HepG2 (cell line): ENCODE results near the gene RPL26. TPM values are rescaled to one million over a fixed set of nuclear protein-coding genes. Genes with fewer than 3 reads are reported as not detected.

Source experiments
- ATF2 ChIP-seq: sonication (generic); formaldehyde crosslinking; IDR thresholded peaks from 2 replicates; pipeline ENCODE4 v1.4.0; 2020; ENCODE audit warnings: missing genetic modification reagents
- CBFB ChIP-seq: sonication (generic); formaldehyde crosslinking; IDR thresholded peaks from 2 replicates; pipeline ENCODE4 v1.4.0; 2020; ENCODE audit warnings: missing genetic modification reagents
- ELF3 ChIP-seq: IDR thresholded peaks from 2 replicates; pipeline ENCODE4 v1.6.1; 2016; ENCODE audit warnings: missing genetic modification reagents, missing compliant biosample characterization
- ELK4 ChIP-seq: sonication (generic); formaldehyde crosslinking; IDR thresholded peaks from 2 replicates; pipeline ENCODE4 v1.9.0; 2021; ENCODE audit warnings: missing genetic modification reagents, borderline replicate concordance
- ESRRA ChIP-seq: sonication (generic); formaldehyde crosslinking; IDR thresholded peaks from 2 replicates; pipeline ENCODE4 v1.5.1; 2020; ENCODE audit warnings: mild to moderate bottlenecking, low read depth, missing genetic modification reagents
- HDAC2 ChIP-seq: sonication (generic); formaldehyde crosslinking; IDR thresholded peaks from 2 replicates; pipeline ENCODE4 v1.4.0; 2020; ENCODE audit warnings: missing genetic modification reagents
- HNRNPUL1 ChIP-seq: fragments of 200-400 bp; formaldehyde crosslinking; IDR thresholded peaks from 2 replicates; pipeline ENCODE4 v1.6.1; 2017; ENCODE audit warnings: low read depth, mild to moderate bottlenecking, low read length, moderate library complexity
- IKZF1 ChIP-seq: fragments of 450-650 bp; IDR thresholded peaks from 2 replicates; pipeline ENCODE4 v1.7.1; 2016
- KDM5B ChIP-seq: sonication (generic); formaldehyde crosslinking; IDR thresholded peaks from 2 replicates; pipeline ENCODE4 v1.4.0; 2020; ENCODE audit warnings: missing genetic modification reagents, mild to moderate bottlenecking, borderline replicate concordance
- MTERF4 ChIP-seq: sonication (generic); formaldehyde crosslinking; IDR thresholded peaks from 2 replicates; pipeline ENCODE4 v1.8.0; 2023; ENCODE audit warnings: mild to moderate bottlenecking, missing genetic modification reagents
- NCOA2 ChIP-seq: sonication (generic); formaldehyde crosslinking; IDR thresholded peaks from 2 replicates; pipeline ENCODE4 v1.8.0; 2022; ENCODE audit warnings: inconsistent platforms
- RARA ChIP-seq: IDR thresholded peaks from 2 replicates; pipeline ENCODE4 v1.6.1; 2016; ENCODE audit warnings: missing genetic modification reagents, missing compliant biosample characterization
- RBAK ChIP-seq: sonication (generic); formaldehyde crosslinking; IDR thresholded peaks from 2 replicates; pipeline ENCODE4 v1.5.1; 2020; ENCODE audit warnings: mild to moderate bottlenecking, missing genetic modification reagents
- SOX6 ChIP-seq, 2 experiments: fragments of 450-650 bp in 1 of 2; sonication (generic) in 1 of 2; formaldehyde crosslinking in 1 of 2; IDR thresholded peaks; 2 replicates each; pipeline versions ENCODE4 v1.4.0 to v1.6.1; 2017 to 2020; ENCODE audit warnings: antibody characterized with exemption in 1 of 2, mild to moderate bottlenecking in 1 of 2, missing genetic modification reagents in 1 of 2
- SP5 ChIP-seq: IDR thresholded peaks from 2 replicates; pipeline ENCODE4 v1.6.1; 2016; ENCODE audit warnings: low read depth, borderline replicate concordance
- SUZ12 ChIP-seq: fragments of 150-350 bp; IDR thresholded peaks from 2 replicates; pipeline ENCODE4 v1.6.1; 2014; ENCODE audit warnings: low read depth, low read length
- YEATS4 ChIP-seq: sonication (generic); formaldehyde crosslinking; IDR thresholded peaks from 2 replicates; pipeline ENCODE4 v1.4.0; 2020; ENCODE audit warnings: missing genetic modification reagents, borderline replicate concordance
- ZNF225 ChIP-seq: sonication (generic); formaldehyde crosslinking; IDR thresholded peaks from 2 replicates; pipeline ENCODE4 v1.4.0; 2020; ENCODE audit warnings: mild to moderate bottlenecking, missing genetic modification reagents
- ZNF276 ChIP-seq: sonication (generic); formaldehyde crosslinking; IDR thresholded peaks from 2 replicates; pipeline ENCODE4 v1.4.0; 2020; ENCODE audit warnings: mild to moderate bottlenecking, low read depth, missing genetic modification reagents
- ZNF552 ChIP-seq: sonication (generic); formaldehyde crosslinking; IDR thresholded peaks from 2 replicates; pipeline ENCODE4 v1.9.0; 2022; ENCODE audit warnings: missing genetic modification reagents, mild to moderate bottlenecking, borderline replicate concordance
- ZNF605 ChIP-seq: sonication (generic); formaldehyde crosslinking; IDR thresholded peaks from 2 replicates; pipeline ENCODE4 v1.8.0; 2022; ENCODE audit warnings: mild to moderate bottlenecking, missing genetic modification reagents
- ZNF781 ChIP-seq: sonication (generic); formaldehyde crosslinking; IDR thresholded peaks from 2 replicates; pipeline ENCODE4 v1.5.1; 2020; ENCODE audit warnings: borderline replicate concordance, mild to moderate bottlenecking, missing genetic modification reagents; ENCODE audit errors: not compliant biosample characterization
- ZNF850 ChIP-seq: sonication (generic); formaldehyde crosslinking; conservative IDR thresholded peaks from 2 replicates; pipeline ENCODE4 v1.9.0; 2021; ENCODE audit warnings: mild to moderate bottlenecking, missing genetic modification reagents
- ZNF891 ChIP-seq: sonication (generic); formaldehyde crosslinking; IDR thresholded peaks from 2 replicates; pipeline ENCODE4 v1.5.0; 2020; ENCODE audit warnings: mild to moderate bottlenecking, missing genetic modification reagents
- ZSCAN12 ChIP-seq: sonication (generic); formaldehyde crosslinking; IDR thresholded peaks from 2 replicates; pipeline ENCODE4 v1.9.0; 2021; ENCODE audit warnings: mild to moderate bottlenecking, missing genetic modification reagents
- polyA plus RNA-seq, 8 experiments: library from polyadenylated mRNA; depleted of rRNA in 3 of 8; stranded (reverse) in 7 of 8; unstranded in 1 of 8; fragments of >200 nt; fragmentation: Illumina TruSeq in 4 of 8; extraction: Trizol in 4 of 8; gene quantifications; 2 replicates each; pipeline versions ENCODE4 v1.2.1 to v1.2.3, GENCODE V29; 2011 to 2016; ENCODE audit warnings: low read depth in 4 of 8, missing spikeins in 1 of 8, mixed read lengths in 1 of 8; ENCODE audit not compliant: insufficient read depth in 1 of 8
- total RNA-seq, 5 experiments: library from RNA; depleted of rRNA; stranded (reverse); fragments of >200 nt; fragmentation: Illumina TruSeq; extraction: Trizol; gene quantifications; 2 replicates each; pipeline ENCODE4 v1.2.3, GENCODE V29; 2016; ENCODE audit warnings: low read depth in 1 of 5

Gene RPL26
- total and polyA plus RNA-seq, 2 of the 13 experiments (the other 11 are each of a cell fraction or from before 2014, with no cell fraction given), result 2,817 to 3,529 TPM

GRCh38 chr17:8376271-8377067 is 6.5 kb downstream of the RPL26 start, which contains the start of gene KRABD2 (continued):
- TF ChIP-seq SP5 (CRISPR knock-in tag) (peak; percentile 65; the same call in 1 of the 2 replicates), SOX6 (IDR thresholded peaks at IDR 0.05) (no peak), SOX6 (CRISPR knock-in tag; IDR thresholded peaks at IDR 0.05) (peak; percentile 51; the same call in 1 of the 2 replicates), ZNF891 (CRISPR knock-in tag) (0 out of 2 replicates have a peak, but pooled peaks have one; percentile 43), RBAK (no peak), ZSCAN12 (no peak), ELF3 (CRISPR knock-in tag) (peak; percentile 50; the same call in 1 of the 2 replicates), ZNF781 (peak; percentile 30), ESRRA (CRISPR knock-in tag) (peak; percentile 85; the same call in 1 of the 2 replicates), ATF2 (peak; percentile 52; the same call in 1 of the 2 replicates), MTERF4 (CRISPR knock-in tag) (peak; percentile 51; the same call in 1 of the 2 replicates), CBFB (CRISPR knock-in tag) (peak; percentile 50; the same call in 1 of the 2 replicates), ZNF276 (no peak), YEATS4 (peak; percentile 74; the same call in 1 of the 2 replicates), ZNF850 (CRISPR knock-in tag) (no peak), ELK4 (CRISPR knock-in tag) (no peak), ZNF225 (CRISPR knock-in tag) (peak; percentile 64; the same call in 1 of the 2 replicates), ZNF605 (peak; percentile 73; the same call in 1 of the 2 replicates), RARA (CRISPR knock-in tag) (peak; percentile 40), HNRNPUL1 (no peak), KDM5B (CRISPR knock-in tag) (peak; percentile 60; the same call in 1 of the 2 replicates), ZNF552 (CRISPR knock-in tag) (no peak), SUZ12 (no peak), IKZF1 (no peak), HDAC2 (CRISPR knock-in tag) (peak; percentile 70; the same call in 1 of the 2 replicates), NCOA2 (CRISPR knock-in tag) (peak; percentile 32; the same call in 1 of the 2 replicates)
